Measurements from ENCODE around the gene XRCC1.

GRCh38 chr19:43522929-43523328, 52.4 kb downstream of the XRCC1 start:
- no peak for TF ChIP-seq ZBED1 (IDR thresholded peaks at IDR 0.05; ENCODE audit: borderline replicate concordance)
- no peak for TF ChIP-seq TCF12 (IDR thresholded peaks at IDR 0.05; ENCODE audit: low read depth, low read length)
- no peak for TF ChIP-seq RFX5 (IDR thresholded peaks at IDR 0.05; ENCODE audit: low read depth, low read length)
- no peak for TF ChIP-seq CREB1 (IDR thresholded peaks at IDR 0.05; ENCODE audit: low read depth)
- TF ChIP-seq KDM1A (IDR thresholded peaks at IDR 0.05; ENCODE audit: borderline replicate concordance), result no peak
- TF ChIP-seq POLR2AphosphoS2 (IDR thresholded peaks at IDR 0.05; ENCODE audit: low read depth, low read length), result no peak
- no peak for TF ChIP-seq FOXM1 (IDR thresholded peaks at IDR 0.05; ENCODE audit: low read depth, low read length)
- no peak for TF ChIP-seq BRCA1 (IDR thresholded peaks at IDR 0.05; ENCODE audit: low read depth, low read length)
- TF ChIP-seq, protein P1, sequence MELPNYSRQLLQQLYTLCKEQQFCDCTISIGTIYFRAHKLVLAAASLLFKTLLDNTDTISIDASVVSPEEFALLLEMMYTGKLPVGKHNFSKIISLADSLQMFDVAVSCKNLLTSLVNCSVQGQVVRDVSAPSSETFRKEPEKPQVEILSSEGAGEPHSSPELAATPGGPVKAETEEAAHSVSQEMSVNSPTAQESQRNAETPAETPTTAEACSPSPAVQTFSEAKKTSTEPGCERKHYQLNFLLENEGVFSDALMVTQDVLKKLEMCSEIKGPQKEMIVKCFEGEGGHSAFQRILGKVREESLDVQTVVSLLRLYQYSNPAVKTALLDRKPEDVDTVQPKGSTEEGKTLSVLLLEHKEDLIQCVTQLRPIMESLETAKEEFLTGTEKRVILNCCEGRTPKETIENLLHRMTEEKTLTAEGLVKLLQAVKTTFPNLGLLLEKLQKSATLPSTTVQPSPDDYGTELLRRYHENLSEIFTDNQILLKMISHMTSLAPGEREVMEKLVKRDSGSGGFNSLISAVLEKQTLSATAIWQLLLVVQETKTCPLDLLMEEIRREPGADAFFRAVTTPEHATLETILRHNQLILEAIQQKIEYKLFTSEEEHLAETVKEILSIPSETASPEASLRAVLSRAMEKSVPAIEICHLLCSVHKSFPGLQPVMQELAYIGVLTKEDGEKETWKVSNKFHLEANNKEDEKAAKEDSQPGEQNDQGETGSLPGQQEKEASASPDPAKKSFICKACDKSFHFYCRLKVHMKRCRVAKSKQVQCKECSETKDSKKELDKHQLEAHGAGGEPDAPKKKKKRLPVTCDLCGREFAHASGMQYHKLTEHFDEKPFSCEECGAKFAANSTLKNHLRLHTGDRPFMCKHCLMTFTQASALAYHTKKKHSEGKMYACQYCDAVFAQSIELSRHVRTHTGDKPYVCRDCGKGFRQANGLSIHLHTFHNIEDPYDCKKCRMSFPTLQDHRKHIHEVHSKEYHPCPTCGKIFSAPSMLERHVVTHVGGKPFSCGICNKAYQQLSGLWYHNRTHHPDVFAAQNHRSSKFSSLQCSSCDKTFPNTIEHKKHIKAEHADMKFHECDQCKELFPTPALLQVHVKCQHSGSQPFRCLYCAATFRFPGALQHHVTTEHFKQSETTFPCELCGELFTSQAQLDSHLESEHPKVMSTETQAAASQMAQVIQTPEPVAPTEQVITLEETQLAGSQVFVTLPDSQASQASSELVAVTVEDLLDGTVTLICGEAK (IDR thresholded peaks at IDR 0.05; ENCODE audit: borderline replicate concordance), result no peak
- TF ChIP-seq CTCF (IDR thresholded peaks at IDR 0.05 in 2 of 3, conservative IDR thresholded peaks at IDR 0.05 in 1 of 3; ENCODE audit: control insufficient read depth in 2 of 3, extremely low read depth in 1 of 3, insufficient read depth in 1 of 3, low read depth in 3 of 3, low read length in 3 of 3), result no peak
- TF ChIP-seq, protein P2, sequence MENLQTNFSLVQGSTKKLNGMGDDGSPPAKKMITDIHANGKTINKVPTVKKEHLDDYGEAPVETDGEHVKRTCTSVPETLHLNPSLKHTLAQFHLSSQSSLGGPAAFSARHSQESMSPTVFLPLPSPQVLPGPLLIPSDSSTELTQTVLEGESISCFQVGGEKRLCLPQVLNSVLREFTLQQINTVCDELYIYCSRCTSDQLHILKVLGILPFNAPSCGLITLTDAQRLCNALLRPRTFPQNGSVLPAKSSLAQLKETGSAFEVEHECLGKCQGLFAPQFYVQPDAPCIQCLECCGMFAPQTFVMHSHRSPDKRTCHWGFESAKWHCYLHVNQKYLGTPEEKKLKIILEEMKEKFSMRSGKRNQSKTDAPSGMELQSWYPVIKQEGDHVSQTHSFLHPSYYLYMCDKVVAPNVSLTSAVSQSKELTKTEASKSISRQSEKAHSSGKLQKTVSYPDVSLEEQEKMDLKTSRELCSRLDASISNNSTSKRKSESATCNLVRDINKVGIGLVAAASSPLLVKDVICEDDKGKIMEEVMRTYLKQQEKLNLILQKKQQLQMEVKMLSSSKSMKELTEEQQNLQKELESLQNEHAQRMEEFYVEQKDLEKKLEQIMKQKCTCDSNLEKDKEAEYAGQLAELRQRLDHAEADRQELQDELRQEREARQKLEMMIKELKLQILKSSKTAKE (IDR thresholded peaks at IDR 0.05; ENCODE audit: low read depth, poor library complexity, severe bottlenecking), result no peak

Data from GM12878 (cell line).